Stomach (tissue), 4 donors: ENCODE results near the gene CFP.

Source experiments
- CTCF ChIP-seq, 7 experiments: fragments of 450-650 bp in 4 of 7; fragments of 200-600 bp in 3 of 7; sonication (generic) in 3 of 7; IDR thresholded peaks; one replicate each; pipeline ENCODE4 v1.5.1; 2016 to 2019; ENCODE audit warnings: antibody characterized with exemption in 7 of 7, control low read depth in 2 of 7, mild to moderate bottlenecking in 1 of 7
- EP300 ChIP-seq: sonication (generic); formaldehyde crosslinking; IDR thresholded peaks from one replicate; pipeline ENCODE4 v1.6.1; 2017; ENCODE audit warnings: antibody characterized with exemption
- POLR2A ChIP-seq, 4 donors: fragments of 450-650 bp; IDR thresholded peaks; one replicate each; pipeline ENCODE4 v1.6.1; 2016; ENCODE audit warnings: antibody characterized with exemption in 4 of 4, control low read depth in 2 of 4, mild to moderate bottlenecking in 1 of 4, moderate library complexity in 1 of 4
- POLR2AphosphoS5 ChIP-seq, 3 donors: sonication (generic); formaldehyde crosslinking; IDR thresholded peaks; one replicate each; pipeline ENCODE4 v1.6.1; 2016; ENCODE audit warnings: antibody characterized with exemption in 3 of 3

DNA sequence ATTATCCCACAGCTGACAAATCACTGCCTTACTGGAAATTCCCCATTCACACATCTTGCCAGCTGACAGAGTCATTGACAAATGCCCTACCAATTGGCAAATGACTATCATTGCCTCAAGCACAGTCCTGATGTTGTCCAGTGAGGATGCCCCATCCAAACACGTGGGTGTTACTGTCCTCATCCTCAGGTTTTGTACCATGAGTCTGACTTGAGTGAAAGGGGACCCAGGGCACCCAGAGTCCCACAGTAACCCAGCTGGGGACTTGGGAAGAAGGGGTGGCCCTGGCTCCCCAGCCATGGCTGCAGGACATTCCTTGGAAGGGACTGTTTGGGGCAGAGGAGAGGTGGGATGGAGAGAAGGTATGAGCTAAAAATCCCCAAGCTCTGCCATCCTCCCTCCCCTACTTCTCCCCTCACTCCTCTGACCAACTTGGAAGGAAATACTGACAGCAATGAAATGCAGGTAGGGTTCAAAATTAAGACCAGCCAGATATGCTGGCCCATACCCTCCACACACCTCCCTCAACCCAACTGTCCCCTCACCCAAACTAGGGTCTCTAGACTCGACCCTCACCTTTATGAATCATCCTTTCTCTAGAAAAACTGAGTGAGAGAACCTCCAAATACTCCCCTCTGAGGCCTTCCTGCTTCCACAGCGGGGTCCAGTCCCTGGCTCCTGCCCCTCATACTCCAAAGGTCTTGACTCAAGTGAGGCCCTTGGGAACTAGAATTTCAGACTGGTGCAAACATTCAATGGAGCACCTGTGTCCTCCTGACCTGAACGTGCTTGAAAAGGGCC lies 42.4 kb downstream of the CFP start:
- TF ChIP-seq POLR2A (IDR thresholded peaks at IDR 0.05) (no peak), CTCF (IDR thresholded peaks at IDR 0.05) (no peak), POLR2AphosphoS5 (IDR thresholded peaks at IDR 0.05) (no peak), EP300 (no peak)
